ENCODE results near the gene CLSTN3.

Gene CLSTN3

DNA sequence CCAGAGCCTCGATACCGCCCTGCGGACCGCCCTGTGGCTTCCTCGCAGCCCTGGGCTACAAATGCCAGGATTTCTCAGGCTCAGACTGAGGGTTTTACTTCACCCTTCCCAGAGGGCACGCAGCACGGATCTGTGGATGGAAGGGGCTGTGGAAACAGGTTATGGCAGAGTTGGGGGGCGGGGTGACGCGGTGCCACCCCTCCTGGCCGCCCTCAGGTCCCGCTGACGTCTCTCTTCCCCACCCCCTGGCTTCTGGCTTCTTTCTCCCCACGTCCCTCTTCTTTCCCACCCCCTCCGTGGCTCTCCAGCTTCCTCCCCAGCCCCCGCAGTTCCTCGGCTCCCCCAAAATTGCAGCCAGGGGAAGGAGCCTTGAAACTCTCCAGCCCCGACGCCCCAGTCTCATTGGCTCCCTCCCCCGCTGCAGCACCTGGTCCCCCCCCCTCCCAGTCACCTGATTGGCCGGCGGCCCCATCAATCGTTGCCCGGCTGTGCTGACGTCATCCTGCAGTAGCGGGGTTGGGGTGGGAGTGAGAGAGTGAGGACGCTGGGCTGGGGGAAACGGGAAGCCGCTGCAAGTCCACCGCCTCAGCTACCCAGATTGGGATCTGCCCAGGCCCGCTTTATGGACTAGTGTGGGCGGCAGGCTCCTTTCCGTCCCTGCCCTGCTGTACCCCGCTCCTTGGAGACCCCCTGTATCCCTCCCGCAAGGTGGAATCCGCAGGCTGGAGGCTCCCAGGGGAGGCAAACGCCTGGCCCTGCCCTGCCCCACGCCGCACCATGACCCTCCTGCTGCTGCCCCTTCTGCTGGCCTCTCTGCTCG lies at the start of gene CLSTN3:
Gene CLSTN3, plus strand, starts transcription at position 500 of the 820 bp plus-strand sequence. Its CDS starts 278 bp downstream, at position 778.
- DNase-seq: peak; percentile 91

- no peak for DNase-seq
These were observed 49.1 kb upstream of the CLSTN3 start for GRCh38 chr12:7081037-7081436.

DNA sequence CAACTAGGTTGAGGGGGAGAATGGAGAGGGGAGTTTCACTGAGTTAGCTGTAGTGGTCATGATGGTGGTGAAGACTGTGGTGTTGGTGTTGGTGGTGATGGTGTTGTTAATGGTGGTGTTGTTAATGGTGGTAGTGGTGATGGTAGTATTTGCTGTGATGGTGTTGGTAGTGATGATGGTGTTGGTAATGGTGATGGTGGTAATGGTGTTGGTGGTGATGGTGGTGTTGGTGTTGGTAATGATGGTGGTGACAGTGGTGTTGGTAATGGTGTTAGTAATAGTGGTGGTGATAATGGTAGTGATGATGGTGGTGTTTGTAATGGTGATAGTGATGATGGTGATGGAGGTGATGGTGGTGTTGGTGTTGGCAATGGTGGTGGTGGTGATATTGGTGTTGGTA lies 47.0 kb upstream of the CLSTN3 start:
- no peak for DNase-seq

DNA sequence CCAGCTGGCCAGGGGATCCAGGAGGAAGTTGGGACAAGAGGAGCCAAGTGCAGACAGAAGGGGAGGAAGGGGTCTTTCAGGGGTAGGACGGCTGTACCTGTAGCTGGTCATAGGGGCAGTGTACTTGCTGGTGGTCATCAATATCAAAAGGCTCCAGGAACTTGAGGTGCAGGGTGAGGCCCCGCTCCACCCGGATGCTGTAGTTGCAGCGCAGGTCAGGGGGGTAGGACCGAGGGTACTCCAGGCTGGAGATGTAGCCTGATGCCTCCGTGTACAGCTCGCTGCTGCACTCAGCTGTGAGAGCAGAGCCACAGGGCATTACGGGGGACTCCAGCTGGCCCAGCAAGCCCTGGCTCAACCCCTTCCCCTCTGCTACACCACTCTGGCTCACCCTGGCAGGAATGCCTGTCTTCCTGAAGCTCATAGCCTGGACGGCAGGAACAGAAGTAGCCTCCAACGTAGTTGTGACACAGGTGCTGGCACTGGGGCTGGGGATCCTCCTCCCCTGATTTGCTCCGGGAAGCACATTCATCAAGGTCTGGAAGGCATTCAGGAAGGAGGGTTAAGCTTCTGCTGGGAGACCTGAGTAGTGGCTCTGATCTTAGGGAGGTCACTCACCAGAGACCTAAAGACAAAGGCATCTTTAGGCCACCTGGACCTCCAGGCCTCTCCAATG lies 40.8 kb upstream of the CLSTN3 start:
- DNase-seq: no peak

GRCh38 chr12:7090222-7090998 lies 39.8 kb upstream of the CLSTN3 start:
- DNase-seq: no peak

DNA sequence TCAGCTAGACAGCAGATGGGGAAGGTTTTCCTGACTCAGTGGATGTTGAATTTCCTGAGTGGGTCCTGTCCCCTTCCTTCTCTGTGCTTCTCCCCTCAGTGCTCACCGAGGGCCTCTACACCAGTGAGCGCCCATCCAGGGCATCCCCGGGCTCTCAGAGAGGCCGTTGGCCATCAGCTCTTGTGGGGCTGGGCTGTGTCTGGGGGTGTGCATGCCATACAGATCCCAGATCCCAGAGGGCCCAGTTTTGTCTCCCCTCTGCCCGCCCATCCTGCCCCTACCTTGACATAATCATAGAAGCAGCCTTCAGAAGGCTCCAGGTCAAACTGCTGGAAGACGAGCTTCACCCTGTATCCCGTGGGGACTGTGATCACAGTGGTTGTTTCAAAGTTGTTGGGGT lies 39.0 kb upstream of the CLSTN3 start:
- DNase-seq: no peak

DNA sequence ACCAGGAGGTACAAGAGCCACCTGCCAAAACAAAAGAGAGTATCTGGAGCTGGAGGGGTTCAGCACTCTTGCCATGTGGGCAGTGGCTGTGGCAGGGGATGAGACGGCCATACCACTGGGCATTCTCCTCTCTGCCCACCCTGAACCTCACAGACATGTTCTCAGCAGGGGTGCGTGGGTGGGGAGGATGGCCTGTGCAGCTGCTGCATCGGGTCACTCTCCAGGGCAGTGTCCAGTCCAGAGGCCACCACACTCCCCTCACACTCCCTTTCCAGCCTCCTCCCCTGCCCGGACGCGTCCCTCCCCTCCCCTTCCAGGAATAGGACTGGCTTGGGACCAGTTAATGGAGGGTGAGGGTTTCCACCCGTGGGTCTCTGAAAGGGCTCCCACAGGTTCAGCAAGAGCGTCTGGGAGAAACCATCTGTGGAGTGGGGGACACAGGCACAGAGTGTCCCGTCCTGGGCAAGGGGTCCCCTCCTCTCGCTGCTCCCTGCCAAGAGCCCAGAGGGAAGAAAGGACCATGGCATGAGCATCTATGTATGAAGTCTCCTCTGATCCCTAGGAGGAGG lies 38.4 kb upstream of the CLSTN3 start:
- DNase-seq: peak; percentile 67

- DNase-seq: peak; percentile 86
These were observed 37.8 kb upstream of the CLSTN3 start, which contains the start of gene C1R for GRCh38 chr12:7092229-7092985. TSS of gene C1R (minus strand) at chr12:7092445. CDS start at chr12:7092388, 57 bp downstream.

- DNase-seq: no peak
These were observed 37.1 kb upstream of the CLSTN3 start for GRCh38 chr12:7092986-7093460.

DNA sequence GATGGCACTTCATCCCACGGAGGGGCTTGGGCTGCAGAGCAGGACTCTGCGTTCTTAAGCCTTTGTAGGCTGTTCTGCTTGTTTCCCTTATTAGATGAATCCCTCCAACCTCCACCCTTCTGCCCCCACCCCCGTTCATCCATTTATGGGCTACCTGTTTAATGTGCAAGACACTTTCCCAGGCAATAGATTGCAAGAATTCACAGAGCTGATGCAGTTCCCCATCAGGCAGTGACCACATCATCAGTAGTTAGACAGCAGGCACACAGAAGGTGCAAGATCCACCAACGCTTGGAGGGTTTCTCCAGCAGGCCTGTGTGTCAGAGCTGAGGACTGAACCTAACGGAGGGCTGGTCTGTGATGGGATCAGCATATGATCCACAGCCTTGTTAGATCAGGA lies 36.7 kb upstream of the CLSTN3 start:
- DNase-seq: no peak

GRCh38 chr12:7093892-7094291 lies 36.3 kb upstream of the CLSTN3 start:
- DNase-seq: no peak

DNA sequence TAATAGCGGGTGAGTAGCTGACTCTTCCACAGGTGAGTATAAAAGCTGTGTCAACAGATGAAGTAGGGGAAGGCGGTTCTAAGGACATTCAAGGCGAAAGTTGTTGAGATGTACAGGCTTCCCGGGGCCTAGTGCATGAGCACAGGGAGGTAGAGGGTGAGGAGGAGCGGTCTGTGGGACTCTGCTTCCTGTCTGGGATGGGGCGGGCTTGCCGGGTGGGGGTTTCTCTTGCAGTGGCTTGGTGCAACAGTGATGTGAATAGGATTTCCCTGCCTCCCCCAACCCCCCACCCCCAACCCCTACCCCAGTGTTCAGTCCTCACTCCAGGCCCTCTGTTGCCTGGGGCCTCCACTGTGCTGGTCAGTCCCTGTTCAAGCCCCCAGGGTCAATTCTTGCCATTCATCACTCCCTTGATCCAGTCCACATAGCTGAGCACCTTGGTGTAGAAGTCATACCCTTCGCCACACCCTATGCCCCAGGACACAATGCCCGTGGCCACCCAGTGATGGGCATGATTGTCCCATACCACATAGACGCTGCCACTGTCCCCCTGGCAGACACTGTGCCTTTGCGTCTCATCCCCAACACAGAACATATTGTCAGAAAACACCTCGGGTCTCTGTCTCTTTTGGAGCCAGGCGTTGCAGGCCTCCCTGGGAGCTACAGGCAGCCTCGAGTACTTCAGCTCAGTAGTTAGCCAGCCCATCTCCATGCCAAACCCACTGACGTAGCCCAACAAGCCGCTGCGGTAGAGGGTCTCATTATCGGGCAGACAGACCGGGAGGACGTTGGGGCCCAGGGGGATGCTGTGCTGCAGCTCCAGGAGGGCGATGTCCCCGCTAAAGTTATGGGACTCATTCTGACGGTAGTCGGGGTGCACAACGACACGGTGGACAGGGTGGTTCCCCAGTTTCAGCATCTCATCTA lies 33.9 kb upstream of the CLSTN3 start:
- no peak for DNase-seq

- no peak for DNase-seq
These were observed 33.2 kb upstream of the CLSTN3 start for GRCh38 chr12:7096979-7097378.

GRCh38 chr12:7099290-7099996 lies 30.7 kb upstream of the CLSTN3 start:
- no peak for DNase-seq

DNA sequence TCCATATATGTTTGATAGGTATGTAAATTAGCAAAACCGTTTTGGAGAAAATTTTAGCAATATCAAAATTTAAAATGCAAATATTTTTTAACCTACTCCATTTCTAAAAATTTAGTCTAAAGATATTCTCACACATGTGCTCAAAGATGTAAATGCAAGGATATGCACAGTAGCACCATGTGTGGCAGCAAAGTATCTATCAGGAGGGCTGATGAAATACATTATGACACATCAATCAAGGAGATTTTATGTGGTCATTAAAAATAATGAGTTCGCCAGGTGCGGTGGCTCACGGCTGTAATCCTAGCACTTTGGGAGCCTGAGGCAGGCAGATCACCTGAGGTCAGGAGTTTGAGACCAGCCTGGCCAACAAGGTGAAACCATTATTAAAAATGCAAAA lies 29.9 kb upstream of the CLSTN3 start:
- no peak for DNase-seq

DNA sequence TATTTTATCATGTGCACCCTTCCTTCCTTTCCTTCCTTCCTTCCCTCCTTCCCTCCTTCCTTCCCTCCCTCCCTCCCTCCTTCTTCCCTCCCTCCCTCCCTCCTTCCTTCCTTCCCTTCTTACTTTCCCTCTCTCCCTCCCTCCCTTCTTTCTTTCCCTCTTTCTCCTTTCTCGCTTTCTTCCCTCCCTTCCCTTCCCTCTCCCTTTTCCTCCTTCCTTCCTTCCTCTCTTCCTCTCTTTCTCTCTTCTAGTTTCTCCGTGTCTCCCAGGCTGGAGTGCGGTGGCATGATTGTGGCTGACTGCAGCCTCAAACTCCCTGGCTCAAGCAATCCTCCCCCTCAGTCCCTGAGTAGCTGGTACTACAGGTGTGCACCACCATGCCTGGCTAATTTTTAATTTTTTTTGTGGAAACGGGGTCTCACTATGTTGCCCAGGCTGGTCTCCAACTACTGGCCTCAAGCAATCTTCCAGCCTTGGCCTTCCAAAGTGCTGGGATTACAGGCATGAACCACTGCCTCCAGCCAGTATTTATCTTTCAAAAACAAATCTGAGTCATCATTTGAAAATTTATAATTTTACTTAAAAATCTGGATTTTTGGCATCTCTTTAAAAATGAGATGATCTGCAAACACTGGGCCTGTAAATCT lies 29.0 kb upstream of the CLSTN3 start:
- DNase-seq: no peak

GRCh38 chr12:7101694-7102131 lies 28.5 kb upstream of the CLSTN3 start:
- no peak for DNase-seq

DNA sequence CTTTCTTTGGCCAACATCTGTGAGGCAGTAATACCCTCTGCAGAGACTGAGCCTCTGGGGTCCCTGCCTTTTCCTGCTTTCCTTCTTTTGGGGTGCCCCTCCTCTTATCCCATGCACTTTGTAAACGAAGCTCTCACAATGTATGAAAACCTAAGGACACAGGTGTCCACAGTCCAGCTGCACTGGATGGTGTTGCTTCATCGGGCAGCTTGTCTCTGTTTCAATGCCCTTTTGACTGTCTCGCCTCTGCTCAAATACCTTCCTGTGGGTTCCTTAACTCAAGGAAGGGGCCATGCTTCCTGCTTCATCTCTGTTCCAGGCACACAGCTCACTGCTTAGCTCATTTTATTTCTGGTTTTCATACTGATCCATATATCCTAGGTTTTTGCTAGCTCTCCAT lies 27.6 kb upstream of the CLSTN3 start:
- DNase-seq: no peak

DNA sequence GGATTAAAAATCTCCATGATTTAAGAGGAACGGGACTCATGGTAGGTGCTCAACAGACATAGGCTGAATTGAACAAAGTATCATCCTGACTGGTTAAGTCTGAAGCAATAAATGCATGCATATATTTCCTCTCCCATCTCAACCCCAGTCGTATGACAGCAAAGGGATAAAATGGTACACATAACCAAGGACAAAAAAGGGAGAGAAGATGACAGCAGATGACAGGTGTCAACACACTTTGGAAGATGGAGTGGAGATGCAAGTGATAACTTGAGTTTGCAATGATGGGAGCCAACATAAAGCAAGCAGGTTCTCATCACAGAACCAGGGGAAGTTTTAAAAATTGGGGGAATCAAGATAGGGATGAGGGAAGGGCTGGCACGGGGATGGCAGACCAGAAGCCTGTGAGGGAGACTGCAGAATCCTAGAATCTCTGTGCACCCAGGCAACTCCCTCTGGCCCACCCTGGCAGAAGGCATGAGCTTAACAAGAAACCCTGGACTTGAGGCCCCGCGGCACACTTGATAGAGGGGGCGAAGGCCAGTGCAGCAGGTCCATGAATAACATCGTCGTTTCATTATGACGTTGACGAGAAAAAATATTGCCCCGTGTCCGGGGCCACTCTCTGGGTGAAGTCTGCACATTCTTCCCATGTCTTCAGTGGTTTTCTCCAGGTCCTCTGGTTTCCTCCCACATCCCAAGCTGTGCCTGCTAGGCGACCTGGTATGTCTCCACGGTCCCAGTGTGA lies 26.2 kb upstream of the CLSTN3 start:
- no peak for DNase-seq
